ENCODE data around the gene TSC22D1. TPM values are rescaled to one million over a fixed set of nuclear protein-coding genes. Genes with fewer than 3 reads are reported as not detected.
"Not testable (repeated sequence)": the region's sequence is repeated elsewhere in the genome, so short reads cannot be mapped to it uniquely, and the experiment has no call there.

TSC22D1 gene
- total RNA-seq, 4 donors from 2014 or later: 153 to 200 (median 182) TPM

DNA sequence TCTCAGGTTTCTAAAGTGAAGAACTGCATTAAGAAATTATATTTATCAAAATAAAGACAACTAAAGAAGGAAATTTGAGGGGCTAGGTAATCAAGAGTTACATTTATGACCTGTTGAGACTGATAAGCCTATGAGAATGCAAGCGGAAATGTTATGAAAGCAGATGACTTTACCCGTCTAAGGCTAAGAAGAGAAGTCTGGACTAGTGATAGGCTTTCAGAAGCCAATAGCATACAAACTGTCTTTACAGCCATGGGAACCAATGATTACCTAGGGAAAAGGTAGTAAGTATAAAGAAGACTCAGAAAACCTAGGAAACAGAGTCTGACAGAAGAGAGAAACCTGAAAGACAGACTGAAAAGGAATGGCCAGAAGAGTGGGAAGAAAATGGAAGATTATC, 11.2 kb downstream of the TSC22D1 start:
- Histone ChIP-seq H3K9me3 (no peaks in the 10 kb centered on the region), H3K27ac (no peak overlapping the region), H3K36me3 (no peaks in the 10 kb centered on the region), H3K4me1 (no peaks in the 10 kb centered on the region), H3K27me3 (no peaks in the 10 kb centered on the region), H3K4me3 (no peak overlapping the region)
- intact Hi-C loops (cut with DNase I; ENCODE audit: low total_unique reads): no loop called here
- no peak for DNase-seq
- TF ChIP-seq, protein P1, sequence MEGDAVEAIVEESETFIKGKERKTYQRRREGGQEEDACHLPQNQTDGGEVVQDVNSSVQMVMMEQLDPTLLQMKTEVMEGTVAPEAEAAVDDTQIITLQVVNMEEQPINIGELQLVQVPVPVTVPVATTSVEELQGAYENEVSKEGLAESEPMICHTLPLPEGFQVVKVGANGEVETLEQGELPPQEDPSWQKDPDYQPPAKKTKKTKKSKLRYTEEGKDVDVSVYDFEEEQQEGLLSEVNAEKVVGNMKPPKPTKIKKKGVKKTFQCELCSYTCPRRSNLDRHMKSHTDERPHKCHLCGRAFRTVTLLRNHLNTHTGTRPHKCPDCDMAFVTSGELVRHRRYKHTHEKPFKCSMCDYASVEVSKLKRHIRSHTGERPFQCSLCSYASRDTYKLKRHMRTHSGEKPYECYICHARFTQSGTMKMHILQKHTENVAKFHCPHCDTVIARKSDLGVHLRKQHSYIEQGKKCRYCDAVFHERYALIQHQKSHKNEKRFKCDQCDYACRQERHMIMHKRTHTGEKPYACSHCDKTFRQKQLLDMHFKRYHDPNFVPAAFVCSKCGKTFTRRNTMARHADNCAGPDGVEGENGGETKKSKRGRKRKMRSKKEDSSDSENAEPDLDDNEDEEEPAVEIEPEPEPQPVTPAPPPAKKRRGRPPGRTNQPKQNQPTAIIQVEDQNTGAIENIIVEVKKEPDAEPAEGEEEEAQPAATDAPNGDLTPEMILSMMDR (IDR thresholded peaks at IDR 0.05): no peak
- TF ChIP-seq POLR2A (IDR thresholded peaks at IDR 0.05): no peak

DNA sequence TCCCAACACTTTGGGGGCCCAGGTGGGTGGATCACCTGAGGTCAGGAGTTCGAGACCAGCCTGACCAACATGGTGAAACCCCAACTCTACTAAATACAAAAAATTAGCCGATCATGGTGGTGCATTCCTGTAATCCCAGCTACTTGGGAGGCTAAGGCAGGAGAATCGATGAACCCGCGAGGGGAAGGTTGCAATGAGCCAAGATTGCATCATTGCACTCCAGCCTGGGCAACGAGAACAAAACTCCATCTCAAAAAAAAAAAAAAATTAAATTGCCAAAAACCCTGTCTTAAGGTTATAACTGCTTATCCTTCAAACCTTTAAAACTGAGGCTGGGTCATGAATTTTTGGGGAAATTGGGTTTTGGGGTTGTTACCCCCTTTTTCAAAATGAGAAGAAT, 13.3 kb downstream of the TSC22D1 start:
- H3K4me3 ChIP-seq; H3K27ac ChIP-seq; intact Hi-C loops (cut with DNase I; ENCODE audit: low total_unique reads); H3K36me3 ChIP-seq; DNase-seq; H3K9me3 ChIP-seq; H3K27me3 ChIP-seq; H3K4me1 ChIP-seq: not testable (repeated sequence)

- no peak for TF ChIP-seq POLR2A (IDR thresholded peaks at IDR 0.05)
- TF ChIP-seq, protein P1 (IDR thresholded peaks at IDR 0.05): no peak
- intact Hi-C loops (cut with DNase I; ENCODE audit: low total_unique reads): no loop called here
- Histone ChIP-seq H3K4me1 (no peaks in the 10 kb centered on the region), H3K9me3 (no peaks in the 10 kb centered on the region), H3K27me3 (no peaks in the 10 kb centered on the region), H3K4me3 (no peak overlapping the region), H3K27ac (no peak overlapping the region), H3K36me3 (no peaks in the 10 kb centered on the region)
- DNase-seq: no peak
Measured at GRCh38 chr13:44561351-44561750, 14.8 kb downstream of the TSC22D1 start.

GRCh38 chr13:44557986-44558385, 18.1 kb downstream of the TSC22D1 start:
- Histone ChIP-seq H3K27ac (no peak overlapping the region), H3K27me3 (no peaks in the 10 kb centered on the region), H3K36me3 (no peaks in the 10 kb centered on the region), H3K9me3 (no peaks in the 10 kb centered on the region), H3K4me3 (no peak overlapping the region), H3K4me1 (no peaks in the 10 kb centered on the region)
- TF ChIP-seq, protein P1 (IDR thresholded peaks at IDR 0.05): no peak
- no peak for TF ChIP-seq POLR2A (IDR thresholded peaks at IDR 0.05)
- intact Hi-C loops (cut with DNase I; ENCODE audit: low total_unique reads): no loop called here
- no peak for DNase-seq

GRCh38 chr13:44555207-44555606, 20.9 kb downstream of the TSC22D1 start:
- H3K27me3 ChIP-seq: no peaks in the 10 kb centered on the region
- no peaks in the 10 kb centered on the region for H3K9me3 ChIP-seq
- no peak overlapping the region for H3K27ac ChIP-seq
- no peak for TF ChIP-seq POLR2A (IDR thresholded peaks at IDR 0.05)
- TF ChIP-seq, protein P1 (IDR thresholded peaks at IDR 0.05): no peak
- H3K4me1 ChIP-seq: no peaks in the 10 kb centered on the region
- no peak for DNase-seq
- no peak overlapping the region for H3K4me3 ChIP-seq
- intact Hi-C loops (cut with DNase I; ENCODE audit: low total_unique reads): no loop called here
- H3K36me3 ChIP-seq: no peaks in the 10 kb centered on the region

GRCh38 chr13:44549476-44549875, 26.7 kb downstream of the TSC22D1 start:
- H3K36me3 ChIP-seq: no peaks in the 10 kb centered on the region
- TF ChIP-seq, protein P1 (IDR thresholded peaks at IDR 0.05): no peak
- no peaks in the 10 kb centered on the region for H3K9me3 ChIP-seq
- H3K27me3 ChIP-seq: no peaks in the 10 kb centered on the region
- H3K4me3 ChIP-seq: no peak overlapping the region
- DNase-seq: no peak
- intact Hi-C loops (cut with DNase I; ENCODE audit: low total_unique reads): no loop called here
- no peaks in the 10 kb centered on the region for H3K4me1 ChIP-seq
- no peak overlapping the region for H3K27ac ChIP-seq
